Activated CD4-positive, alpha-beta T cell treated with anti-CD3 and anti-CD28 coated beads, Interleukin-2, amount 50 U/mL, for 48 hours (primary cell): ENCODE measurements around the gene TIAM2.
"Not testable (repeated sequence)": the region's sequence is repeated elsewhere in the genome, so short reads cannot be mapped to it uniquely, and the experiment has no call there.

Source experiments
- DNase-seq, 2 experiments: peaks; one replicate each; pipeline ENCODE4 v3.0.0-alpha.2; 2020

TIAM2 gene

DNA sequence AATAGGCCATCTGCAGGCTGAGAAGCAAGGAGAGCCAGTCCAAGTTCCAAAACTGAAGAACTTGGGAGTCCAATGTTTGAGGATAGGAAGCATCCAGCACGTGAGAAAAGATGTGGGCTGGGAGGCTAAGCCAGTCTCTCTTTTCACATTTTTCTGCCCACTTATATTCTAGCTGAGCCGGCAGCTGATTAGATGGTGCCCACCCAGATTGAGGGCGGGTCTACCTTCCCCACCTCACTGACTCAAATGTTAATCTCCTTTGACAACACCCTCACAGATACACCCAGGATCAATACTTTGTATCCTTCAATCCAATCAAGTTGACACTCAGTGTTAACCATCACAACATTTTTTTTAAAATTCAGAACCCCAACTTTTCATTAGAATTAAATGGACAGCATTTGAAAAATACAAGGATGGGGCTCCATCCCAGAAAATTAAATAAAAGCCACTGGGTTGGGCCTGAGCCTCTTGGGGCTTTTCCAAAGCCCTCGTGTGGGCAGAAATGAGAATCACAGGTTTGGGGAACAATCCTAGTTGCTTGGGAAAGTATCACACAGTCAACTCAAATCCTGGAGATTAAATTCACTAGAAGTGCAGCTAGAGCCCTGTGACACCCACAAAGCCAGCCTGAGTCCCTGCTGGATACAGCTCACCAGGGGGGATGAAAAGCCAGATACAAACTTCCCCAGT lies 270.9 kb downstream of the TIAM2 start:
- no peak for DNase-seq

DNA sequence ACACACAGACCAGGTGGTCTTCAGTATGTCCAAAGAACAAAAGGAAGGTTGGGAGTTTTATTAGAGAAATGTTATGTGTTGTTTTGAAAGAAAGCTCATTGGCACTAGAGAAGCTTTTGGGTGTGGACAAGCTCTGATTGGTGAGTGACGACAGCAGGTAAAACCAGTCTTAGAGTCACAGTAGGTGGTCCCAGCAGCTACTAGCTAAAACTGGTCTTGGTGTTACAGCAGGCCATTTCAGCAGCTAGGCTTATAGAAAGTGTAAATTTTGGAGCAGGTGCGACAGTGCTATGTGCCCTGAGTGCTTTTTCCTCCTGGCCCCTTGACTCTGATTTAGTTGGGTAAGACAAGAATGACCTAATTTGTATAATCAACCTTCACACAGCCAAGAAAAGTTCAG lies 272.3 kb downstream of the TIAM2 start:
- DNase-seq = no peak

DNA sequence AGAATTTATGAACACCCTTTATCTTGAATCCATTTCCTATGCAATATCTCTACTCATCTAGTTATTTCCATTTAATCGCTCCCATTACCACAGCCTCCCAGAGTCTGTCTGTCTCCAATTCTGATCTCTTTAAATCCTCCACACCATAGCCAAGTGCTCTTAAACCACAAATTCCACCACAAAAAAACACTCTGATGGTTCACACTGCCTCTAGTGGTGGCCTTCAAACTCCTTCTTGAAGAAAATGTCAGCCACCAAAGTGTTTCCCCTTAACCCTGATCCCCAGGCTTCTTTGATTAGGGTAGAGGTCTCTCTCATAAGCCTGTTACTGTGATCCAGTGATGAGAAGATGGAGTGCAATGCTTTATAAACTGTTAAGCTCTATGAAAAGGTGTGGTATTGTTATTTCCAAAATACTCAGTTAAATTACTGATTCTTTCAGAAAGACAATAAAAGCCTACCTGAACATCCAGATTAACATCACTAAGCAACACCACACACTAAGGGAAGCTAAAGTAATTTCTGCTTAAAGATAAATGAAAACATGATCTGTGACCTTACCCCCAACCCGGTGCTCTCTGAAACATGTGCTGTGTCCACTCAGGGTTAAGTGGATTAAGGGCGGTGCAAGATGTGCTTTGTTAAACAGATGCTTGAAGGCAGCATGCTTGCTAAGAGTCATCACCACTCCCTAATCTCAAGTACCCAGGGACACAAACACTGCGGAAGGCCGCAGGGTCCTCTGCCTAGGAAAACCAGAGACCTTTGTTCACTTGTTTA lies 273.2 kb downstream of the TIAM2 start:
- not testable (repeated sequence) for DNase-seq

DNA sequence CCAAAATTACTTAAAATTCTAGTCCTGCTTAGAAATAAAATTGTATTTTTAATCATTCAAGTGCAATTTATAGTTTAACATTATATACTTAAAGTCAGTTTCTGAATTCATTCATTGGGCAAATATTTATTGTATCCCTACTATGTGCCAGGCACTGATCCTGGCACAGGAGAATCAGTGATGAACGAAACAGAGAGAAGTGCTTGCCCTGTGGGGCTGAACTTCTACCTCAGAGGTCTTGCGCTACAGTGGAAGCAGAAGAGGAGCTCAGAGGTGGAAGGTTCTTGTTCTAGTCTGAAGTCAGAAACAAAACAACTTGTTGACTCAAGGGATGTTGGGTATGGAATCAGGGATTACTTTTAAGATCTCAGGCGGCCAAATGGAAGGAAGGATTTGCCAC lies 274.6 kb downstream of the TIAM2 start:
- DNase-seq = no peak

DNA sequence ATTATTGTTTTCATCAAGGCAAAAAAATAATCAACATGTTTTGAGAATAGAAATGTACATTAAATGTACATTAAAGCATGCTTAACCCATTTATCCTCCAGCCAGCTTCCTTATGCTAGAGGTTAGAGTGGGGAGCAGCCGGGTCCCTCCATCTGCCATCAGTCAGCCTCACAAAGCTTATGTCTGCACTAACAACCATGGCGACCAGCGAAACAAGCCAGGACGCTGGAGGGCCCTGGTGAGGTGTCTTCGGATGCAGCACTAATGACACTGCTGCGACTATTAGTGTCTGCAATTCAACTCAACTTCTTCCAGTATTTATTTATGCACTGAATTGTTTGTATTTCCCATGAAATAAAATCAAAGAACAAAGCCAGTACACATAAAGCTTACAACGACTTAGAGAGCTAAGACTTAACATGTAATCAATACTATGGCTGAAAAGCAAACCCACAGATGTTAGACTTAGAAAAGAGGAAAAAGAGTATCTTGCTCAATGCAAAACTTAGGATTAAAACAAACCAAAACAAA lies 275.5 kb downstream of the TIAM2 start:
- no peak for DNase-seq

DNA sequence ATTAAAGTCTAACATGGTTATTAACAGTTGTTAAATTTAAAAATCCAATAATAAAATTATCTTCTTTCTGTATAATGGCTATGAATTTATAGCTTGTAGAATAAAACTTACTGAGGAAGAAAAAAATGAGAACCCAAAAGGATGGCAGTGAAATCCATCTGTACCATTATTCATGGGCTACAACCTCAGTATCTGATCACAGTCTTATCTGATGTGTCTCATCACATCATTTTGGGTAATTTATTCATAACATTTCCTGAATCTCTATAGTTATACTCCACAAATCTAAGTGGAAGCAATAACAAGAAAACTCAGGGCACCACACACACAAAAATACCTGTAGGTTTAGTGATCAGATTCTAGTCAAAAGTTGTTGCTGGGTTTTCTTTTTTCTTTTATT lies 276.0 kb downstream of the TIAM2 start:
- DNase-seq = no peak

DNA sequence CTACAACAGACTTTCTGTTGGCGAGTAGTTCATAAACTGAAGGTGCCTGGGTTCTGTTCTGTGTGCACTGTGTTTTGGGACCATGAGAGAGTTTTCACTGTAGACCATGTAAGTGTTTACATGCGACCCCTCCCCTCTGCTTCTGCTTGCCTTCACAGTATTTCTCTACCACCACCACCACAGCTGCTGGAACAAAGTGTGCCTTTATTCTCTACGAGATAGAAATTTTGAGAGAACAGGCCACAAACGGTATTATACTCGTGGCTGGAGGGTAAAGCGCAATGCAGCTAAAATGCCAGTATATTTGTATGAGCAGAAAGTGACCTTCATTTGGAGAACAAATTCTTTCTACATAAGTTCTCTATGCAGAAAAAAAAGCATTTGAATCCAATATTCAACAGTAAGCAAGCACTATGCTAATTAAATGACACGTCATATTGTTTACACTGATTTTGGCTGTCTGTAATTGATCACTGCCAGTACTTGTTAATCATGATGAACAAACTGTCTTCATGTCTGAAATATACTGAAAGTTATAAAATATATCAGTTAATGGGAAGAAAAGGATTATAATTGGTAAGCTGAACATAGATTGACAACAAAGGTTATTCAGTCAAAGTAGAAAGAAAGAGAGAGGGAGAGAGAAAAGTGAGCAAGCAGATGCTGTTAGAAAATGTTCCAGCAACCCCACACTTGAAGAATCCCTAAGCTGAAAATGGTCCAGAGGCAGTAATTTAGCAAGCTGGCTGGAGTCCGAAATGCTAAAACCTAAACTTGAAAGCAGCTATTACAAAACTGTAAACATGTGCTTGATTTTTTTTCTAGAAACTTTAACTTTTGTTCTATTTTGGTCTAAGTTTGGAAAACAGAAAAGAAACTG lies 277.5 kb downstream of the TIAM2 start:
- DNase-seq = no peak

DNA sequence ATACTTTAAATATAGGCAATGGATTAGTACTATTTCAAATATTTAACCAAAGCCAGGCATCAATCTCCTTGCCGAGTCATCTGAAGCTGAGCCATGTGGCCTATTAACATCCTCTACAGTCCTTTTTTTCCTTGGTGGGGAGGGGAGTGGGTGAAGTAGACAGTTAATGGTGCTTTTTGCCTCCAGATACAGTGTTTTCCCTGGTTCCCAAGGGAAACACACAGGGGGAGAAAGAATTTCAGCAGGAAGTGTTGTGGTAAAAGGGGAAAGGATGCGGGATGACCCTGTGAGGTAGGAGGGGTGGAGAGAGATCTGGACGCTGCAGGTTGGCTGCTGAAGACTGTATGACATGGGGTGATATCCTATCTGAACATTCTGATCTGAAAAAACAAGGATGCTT lies 278.3 kb downstream of the TIAM2 start:
- no peak for DNase-seq

DNA sequence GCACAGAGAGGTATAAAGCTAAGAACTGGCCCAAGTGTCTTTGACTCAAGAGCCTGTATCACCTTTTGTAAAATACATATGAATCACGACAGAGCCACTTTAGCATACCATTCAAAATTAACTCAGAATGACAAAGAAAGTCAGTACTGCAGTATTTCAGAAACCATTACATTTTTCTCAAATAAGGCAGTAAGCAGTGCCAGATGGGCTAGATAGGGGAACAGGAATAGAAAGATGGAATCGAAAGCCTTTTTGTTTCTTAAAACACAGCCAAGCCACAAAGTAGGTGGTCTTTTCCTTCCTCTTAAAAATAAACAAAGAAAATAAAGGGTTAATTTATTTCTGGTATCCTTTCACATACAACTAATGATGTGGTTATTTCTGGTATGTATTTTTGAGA lies 279.0 kb downstream of the TIAM2 start:
- no peak for DNase-seq

DNA sequence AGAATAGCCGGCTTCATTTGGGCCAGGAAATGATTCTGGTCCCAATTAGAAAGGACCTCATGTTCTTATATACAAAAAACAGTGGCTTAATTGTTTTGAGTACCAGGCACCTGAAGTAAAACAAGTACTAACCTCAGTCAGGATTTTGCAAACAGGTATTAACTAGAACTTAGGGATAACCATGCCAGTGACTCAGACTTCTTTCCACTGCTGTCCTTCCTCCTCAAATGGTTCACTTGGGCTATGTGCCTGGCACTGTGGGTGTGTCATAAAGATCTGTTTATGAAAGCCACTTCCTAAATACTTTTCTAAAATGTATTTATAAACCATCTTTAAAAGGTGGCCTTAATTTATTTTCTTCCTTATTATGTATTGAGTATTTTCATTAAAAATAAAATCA lies 279.4 kb downstream of the TIAM2 start:
- DNase-seq = no peak

DNA sequence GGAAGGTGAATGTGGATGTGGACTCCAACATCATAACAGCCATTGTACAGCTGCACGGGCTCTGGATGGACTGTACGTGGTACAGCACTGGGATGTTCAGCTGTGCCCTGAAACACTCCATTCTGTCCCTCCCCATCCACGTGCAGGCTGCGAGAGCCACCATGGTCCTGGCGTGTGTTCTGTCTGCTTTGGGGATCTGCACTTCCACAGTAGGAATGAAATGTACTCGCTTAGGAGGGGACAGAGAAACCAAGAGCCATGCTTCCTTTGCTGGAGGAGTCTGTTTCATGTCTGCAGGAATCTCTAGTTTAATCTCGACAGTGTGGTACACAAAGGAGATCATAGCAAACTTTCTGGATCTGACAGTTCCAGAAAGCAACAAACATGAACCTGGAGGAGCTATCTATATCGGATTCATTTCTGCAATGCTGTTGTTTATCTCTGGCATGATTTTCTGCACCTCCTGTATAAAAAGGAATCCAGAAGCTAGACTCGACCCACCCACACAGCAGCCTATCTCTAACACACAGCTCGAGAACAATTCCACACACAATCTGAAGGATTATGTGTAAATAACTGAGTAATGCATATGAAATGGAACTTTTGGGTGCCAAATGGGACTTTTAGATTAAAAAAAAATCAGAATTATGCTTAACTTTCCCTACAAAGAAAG lies 280.8 kb downstream of the TIAM2 start:
- DNase-seq = no peak

DNA sequence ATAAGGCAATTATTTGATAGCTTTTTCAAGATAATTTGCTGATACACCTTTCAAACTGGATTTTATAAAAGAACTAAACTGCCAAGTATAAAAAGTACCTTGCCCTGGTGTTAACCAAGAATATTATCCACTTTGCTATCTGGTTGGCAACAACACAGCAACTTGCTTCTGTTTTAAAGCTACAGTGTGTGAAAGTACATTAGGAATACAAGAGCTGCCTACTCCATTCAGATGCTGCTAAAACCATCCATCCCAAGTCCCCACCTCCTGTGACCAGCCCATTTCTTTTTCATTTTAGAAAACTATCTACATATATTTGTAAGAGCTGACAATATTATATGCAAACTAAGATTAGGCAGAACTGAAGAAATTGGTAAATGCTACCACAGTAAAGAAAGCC lies 281.5 kb downstream of the TIAM2 start:
- no peak for DNase-seq

DNA sequence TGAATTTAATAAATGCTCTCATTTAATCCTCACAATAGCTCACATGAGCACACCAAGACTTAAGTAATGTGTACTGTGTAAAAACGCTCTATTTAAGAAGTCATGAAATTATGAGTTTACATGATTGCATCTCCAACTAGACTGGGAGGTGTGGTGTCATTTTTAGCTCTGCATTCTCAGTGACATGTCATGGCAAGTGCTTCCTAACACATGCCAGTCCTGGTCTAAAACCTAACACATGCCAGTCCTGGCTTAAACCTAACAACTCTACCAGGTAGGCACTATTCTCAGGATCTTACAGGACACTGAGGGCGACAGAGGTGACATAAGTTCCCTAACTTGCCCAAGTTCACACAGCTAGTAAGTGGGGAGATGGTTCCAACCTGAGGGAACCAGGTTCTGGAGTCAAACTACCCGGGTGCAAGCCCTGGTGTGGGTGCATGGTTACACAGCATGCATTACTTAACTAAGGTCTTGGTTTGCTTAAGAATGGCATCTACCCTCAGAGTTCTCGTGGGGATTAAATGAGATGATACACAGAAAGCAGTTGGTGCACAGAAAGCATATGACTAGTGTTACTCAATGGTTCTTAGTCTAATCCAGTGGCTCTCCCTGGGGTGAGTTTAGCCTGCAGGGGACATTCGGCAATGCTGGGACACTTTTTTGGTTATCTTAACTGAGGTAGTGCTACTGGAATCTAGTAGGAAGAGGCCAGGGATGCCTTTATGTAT lies 283.4 kb downstream of the TIAM2 start:
- no peak for DNase-seq

DNA sequence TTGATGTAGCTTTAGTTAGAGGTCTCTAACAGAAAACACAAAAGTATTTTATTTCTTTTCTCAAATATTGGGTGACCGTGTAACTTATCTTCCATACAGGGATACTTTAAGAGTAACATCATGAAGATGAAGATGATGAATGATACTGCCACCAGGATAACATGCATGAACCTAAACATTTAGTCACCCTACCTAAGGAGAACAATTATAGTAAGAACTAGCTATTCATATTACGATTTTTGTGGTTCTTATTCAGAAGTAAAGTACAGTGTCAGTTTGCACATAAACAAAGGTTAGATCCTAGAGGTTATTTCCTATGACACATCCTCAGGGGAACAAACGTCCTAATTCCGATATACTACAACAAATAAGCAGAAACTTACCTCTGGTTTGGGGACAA lies 289.7 kb downstream of the TIAM2 start:
- DNase-seq = no peak

DNA sequence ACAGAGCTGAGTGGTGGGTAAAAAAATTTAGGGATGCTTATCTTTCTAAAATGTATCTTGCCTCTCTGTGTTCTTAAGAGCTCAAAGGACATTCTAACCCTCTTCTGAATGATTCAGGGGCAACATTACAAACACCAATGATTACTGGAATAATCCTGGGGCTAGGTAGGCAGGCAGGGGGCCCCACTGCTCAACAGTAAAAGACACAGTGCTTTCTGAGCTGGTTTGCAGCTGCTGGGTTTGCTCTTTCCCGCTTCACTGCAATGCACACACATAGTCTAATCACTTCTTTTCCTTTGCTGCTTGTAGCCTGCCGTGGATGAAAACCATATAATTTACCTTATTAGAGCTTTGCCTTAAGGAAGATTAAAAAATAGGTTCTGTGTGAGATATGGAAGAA lies 292.6 kb downstream of the TIAM2 start:
- no peak for DNase-seq

DNA sequence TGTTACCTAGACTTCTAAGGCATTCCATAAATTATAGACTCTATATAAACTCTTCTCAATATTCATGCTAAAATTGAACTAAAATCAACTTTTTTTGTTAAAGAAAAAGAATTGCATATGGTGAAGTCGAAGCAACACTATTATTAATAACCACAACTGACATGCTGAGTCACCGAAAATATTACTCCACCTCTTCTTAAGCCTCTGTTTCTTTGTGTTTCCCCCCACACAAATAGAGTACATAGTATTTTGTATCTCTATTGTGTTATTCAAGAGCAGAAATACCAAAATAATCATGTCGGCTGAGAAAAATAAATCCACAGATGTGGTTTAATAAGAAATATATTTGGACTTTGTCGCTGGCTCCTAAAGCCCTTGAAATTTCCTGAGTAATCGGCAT lies 295.4 kb downstream of the TIAM2 start:
- DNase-seq = no peak

DNA sequence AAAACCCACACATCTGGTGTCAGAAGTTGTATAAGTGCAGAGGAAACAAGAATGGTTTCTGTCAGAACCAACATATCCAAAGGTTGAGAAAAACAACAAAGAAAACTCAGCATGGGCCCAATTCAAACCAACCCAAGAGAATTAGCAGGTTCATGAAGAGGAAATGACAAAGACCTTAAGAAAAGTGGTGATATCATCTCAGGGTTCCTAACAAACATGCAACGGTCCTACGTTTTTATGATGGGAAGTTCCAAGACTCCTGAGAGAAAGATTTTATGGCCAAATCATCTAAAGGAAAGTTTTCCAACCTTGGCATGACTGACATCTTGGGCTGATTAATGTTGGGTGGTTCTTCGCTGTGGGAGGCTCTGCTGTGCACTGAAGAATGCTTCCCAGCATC lies 296.2 kb downstream of the TIAM2 start:
- no peak for DNase-seq

DNA sequence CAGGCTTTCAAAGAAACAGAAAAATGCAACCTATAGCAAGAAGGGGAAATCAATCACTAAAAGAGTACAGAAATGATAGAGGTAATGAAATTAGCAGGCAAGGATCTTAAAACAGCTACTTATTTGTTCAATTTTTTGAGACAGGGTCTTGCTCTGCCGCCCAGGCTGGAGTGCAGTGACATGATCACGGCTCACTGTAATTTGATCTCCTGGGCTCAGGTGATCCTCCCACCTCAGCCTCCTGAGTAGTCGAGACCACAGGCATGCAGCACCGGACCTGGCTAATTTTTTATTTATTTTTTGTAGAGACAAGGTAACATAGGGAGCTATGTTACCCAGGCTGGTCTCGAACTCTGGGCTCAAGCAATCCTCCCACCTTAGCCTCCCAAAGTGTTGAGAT lies 297.6 kb downstream of the TIAM2 start:
- no peak for DNase-seq

DNA sequence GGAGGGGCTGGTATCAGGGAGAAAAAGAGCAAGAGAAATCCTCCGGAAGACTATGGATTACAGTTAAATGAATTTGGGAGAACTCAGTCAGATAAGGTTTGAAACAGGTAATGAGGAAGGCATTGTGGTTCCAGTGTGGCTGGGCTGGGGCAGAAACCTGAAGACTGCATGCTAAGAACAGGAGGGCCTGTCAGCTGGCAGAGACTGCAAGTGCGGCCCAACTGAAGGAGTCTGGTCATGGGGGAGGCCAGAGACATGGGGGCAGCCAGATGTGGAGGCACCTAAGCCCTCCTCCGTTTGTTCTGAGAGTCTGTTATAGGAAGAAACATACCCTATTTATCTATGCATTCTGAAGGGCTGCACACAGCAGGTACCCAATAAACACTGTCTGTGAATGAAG lies 302.6 kb downstream of the TIAM2 start:
- DNase-seq = no peak

DNA sequence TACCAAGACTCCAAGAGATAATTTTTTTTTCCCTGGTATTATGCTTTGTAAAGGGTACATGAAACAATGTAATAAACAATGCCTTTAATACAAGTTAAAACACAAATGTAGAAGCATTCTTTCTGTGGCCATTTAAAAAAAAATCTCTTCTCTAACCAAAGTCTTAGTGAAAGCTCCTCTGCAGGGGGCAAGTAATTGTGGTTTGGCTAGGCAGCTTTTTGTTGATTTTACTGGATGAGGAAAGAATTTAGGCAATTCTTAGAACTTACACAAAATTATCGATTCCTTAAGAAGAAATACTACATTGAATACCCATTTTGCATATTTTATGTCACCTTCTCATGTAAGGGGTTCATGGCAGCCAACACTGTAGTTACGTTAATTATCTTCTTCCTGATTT lies 306.8 kb downstream of the TIAM2 start:
- DNase-seq = no peak

DNA sequence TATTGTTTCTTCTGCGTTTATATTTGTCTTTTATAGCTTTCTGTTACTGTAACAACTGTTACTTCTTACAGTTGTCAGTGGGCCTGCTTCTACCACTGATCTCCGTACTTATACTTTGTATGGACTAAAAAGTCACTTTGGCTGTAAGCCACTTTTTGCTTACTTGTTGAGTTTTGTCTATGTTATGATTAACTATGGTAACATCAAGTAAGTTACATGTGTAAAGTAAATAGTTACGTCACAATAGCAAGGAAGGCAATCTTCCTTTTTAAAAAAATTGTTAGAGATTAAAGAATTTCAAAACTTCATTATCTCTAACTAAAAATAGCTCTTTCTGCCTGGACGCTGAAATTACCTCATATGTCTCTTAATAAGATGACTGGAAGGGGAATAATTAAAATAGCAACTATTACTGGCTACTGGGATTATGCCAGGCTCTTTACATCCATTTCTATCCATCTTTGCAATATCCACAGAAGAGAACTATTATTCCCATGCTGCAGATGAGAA lies 308.3 kb downstream of the TIAM2 start:
- no peak for DNase-seq

DNA sequence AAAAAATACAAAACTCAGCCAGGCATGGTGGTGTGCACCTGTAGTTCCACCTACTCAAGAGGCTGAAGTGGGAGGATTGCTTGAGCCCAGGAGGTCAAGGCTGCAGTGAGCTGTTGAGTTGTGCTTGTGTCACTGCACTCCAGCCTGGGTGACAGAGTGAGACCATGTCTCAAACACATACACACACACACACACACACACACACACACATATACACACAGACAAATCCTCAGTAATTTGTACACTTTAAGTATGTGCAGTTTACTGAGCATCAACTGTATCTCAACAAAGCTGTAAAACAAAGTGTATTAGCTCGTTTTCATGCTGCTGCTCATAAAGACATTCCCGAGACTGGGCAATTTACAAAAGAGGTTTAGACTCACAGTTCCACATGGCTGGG lies 311.8 kb downstream of the TIAM2 start:
- DNase-seq = no peak
